Measurements from ENCODE around the gene FOXN4. TPM values are rescaled to one million over a fixed set of nuclear protein-coding genes. Genes with fewer than 3 reads are reported as not detected.

The FOXN4 gene
- total and polyA plus RNA-seq, 2 experiments from 2014 or later = 0.15 to 2.5 TPM

- Histone ChIP-seq H3K36me3 (peaks cover 20% of the 10 kb centered on the region), H3K4me3 (no peak overlapping the region), H3K27me3 (no peaks in the 10 kb centered on the region), H3K27ac (no peak overlapping the region), H3K4me1 (ENCODE audit: low read depth) (no peaks in the 10 kb centered on the region), H3K9me3 (ENCODE audit: low read depth) (no peaks in the 10 kb centered on the region)
- no peak for DNase-seq (ENCODE audit: low read depth in 1 of 2, low spot score in 1 of 2)
- TF ChIP-seq CTCF (IDR thresholded peaks at IDR 0.05; ENCODE audit: low read depth, low read length) = no peak
These were observed 39.7 kb downstream of the FOXN4 start for GRCh38 chr12:109269428-109269827.

GRCh38 chr12:109268896-109269295 lies 40.2 kb downstream of the FOXN4 start:
- no peak for DNase-seq (ENCODE audit: low read depth in 1 of 2, low spot score in 1 of 2)
- Histone ChIP-seq H3K9me3 (ENCODE audit: low read depth) (no peaks in the 10 kb centered on the region), H3K27me3 (no peaks in the 10 kb centered on the region), H3K36me3 (peaks cover 23% of the 10 kb centered on the region), H3K4me1 (ENCODE audit: low read depth) (no peaks in the 10 kb centered on the region), H3K27ac (no peak overlapping the region), H3K4me3 (no peak overlapping the region)
- no peak for TF ChIP-seq CTCF (IDR thresholded peaks at IDR 0.05; ENCODE audit: low read depth, low read length)

- Histone ChIP-seq H3K27ac (no peak overlapping the region), H3K9me3 (ENCODE audit: low read depth) (no peaks in the 10 kb centered on the region), H3K4me3 (no peak overlapping the region), H3K4me1 (ENCODE audit: low read depth) (no peaks in the 10 kb centered on the region), H3K27me3 (no peaks in the 10 kb centered on the region), H3K36me3 (peaks cover 24% of the 10 kb centered on the region)
- DNase-seq (ENCODE audit: low read depth in 1 of 2, low spot score in 1 of 2) = no peak
- TF ChIP-seq CTCF (IDR thresholded peaks at IDR 0.05; ENCODE audit: low read depth, low read length) = no peak
These were observed 41.7 kb downstream of the FOXN4 start for GRCh38 chr12:109267361-109267760.

GRCh38 chr12:109266106-109266879 lies 42.8 kb downstream of the FOXN4 start:
- Histone ChIP-seq H3K4me1 (ENCODE audit: low read depth) (no peaks in the 10 kb centered on the region), H3K36me3 (peaks cover 27% of the 10 kb centered on the region), H3K9me3 (ENCODE audit: low read depth) (no peaks in the 10 kb centered on the region), H3K4me3 (no peak overlapping the region), H3K27me3 (no peaks in the 10 kb centered on the region), H3K27ac (no peak overlapping the region)
- TF ChIP-seq CTCF (IDR thresholded peaks at IDR 0.05; ENCODE audit: low read depth, low read length) = no peak
- no peak for DNase-seq (ENCODE audit: low read depth in 1 of 2, low spot score in 1 of 2)

- H3K9me3 ChIP-seq (ENCODE audit: low read depth) = no peaks in the 10 kb centered on the region
- H3K27ac ChIP-seq = no peak overlapping the region
- no peak overlapping the region for H3K4me3 ChIP-seq
- no peaks in the 10 kb centered on the region for H3K4me1 ChIP-seq (ENCODE audit: low read depth)
- H3K27me3 ChIP-seq = no peaks in the 10 kb centered on the region
- no peak for TF ChIP-seq CTCF (IDR thresholded peaks at IDR 0.05; ENCODE audit: low read depth, low read length)
- H3K36me3 ChIP-seq = peaks cover 39% of the 10 kb centered on the region
- DNase-seq (ENCODE audit: low read depth in 1 of 2, low spot score in 1 of 2) = no peak
These were observed 44.0 kb downstream of the FOXN4 start for GRCh38 chr12:109264943-109265650.
